Thyroid gland (tissue), 4 donors: ENCODE results near the gene FTL. TPM values are rescaled to one million over a fixed set of nuclear protein-coding genes. Genes with fewer than 3 reads are reported as not detected.

ENCODE experiments used
- DNase-seq, 2 donors: peaks; one replicate each; pipeline ENCODE4 v3.0.0-alpha.2; 2019
- H3K27ac ChIP-seq, 3 donors: fragments of 200-600 bp; sonication (generic); 1 replicate in 2 of 3; 2 replicates in 1 of 3; pipeline ENCODE4 v1.5.1; 2016 to 2019; ENCODE audit warnings: mild to moderate bottlenecking in 1 of 3, moderate library complexity in 1 of 3
- H3K27me3 ChIP-seq: fragments of 200-600 bp; sonication (generic); one replicate; pipeline ENCODE4 v1.5.1; 2019
- H3K36me3 ChIP-seq, 2 donors: fragments of 200-600 bp; sonication (generic); one replicate each; pipeline ENCODE4 v1.5.1; 2016 to 2019
- H3K4me1 ChIP-seq, 2 donors: fragments of 200-600 bp; sonication (generic); one replicate each; pipeline ENCODE4 v1.5.1; 2017 to 2019
- H3K4me3 ChIP-seq, 3 donors: fragments of 200-600 bp; sonication (generic); replicated peaks in 1 of 3; 1 replicate in 2 of 3; 2 replicates in 1 of 3; pipeline ENCODE4 v1.5.1; 2016; ENCODE audit warnings: mild to moderate bottlenecking in 1 of 3
- H3K9me3 ChIP-seq: fragments of 200-600 bp; sonication (generic); one replicate; pipeline ENCODE4 v1.5.1; 2017
- CTCF ChIP-seq, 6 experiments: fragments of 200-600 bp in 3 of 6; fragments of 450-650 bp in 3 of 6; sonication (generic) in 3 of 6; IDR thresholded peaks; one replicate each; pipeline ENCODE4 v1.5.1; 2016 to 2019; ENCODE audit warnings: antibody characterized with exemption in 6 of 6, mild to moderate bottlenecking in 2 of 6, inconsistent platforms in 1 of 6, moderate library complexity in 1 of 6
- POLR2A ChIP-seq, 2 donors: fragments of 450-650 bp; IDR thresholded peaks; one replicate each; pipeline ENCODE4 v1.6.1; 2017; ENCODE audit warnings: antibody characterized with exemption in 2 of 2, mild to moderate bottlenecking in 2 of 2, moderate library complexity in 1 of 2
- WGBS, 2 donors: methylation state at CpG; one replicate each; pipeline ENCODE4 v1.1.5; 2017; 5-methylcytosine and 5-hydroxymethylcytosine counted together
- intact Hi-C: fragments of 100-400 bp; cut with DNase I; formaldehyde crosslinking; loops from one replicate; pipeline ENCODE4 v1.15.1; 2023
- total RNA-seq, 4 donors: library from RNA; depleted of rRNA; stranded (reverse); fragments of >200 nt; gene quantifications; one replicate each; pipeline ENCODE4 v1.2.3, GENCODE V29; 2016

Gene FTL
- total RNA-seq, 4 donors from 2014 or later = 5,748 to 12,335 (median 7,175) TPM

- WGBS, 2 donors = 91 to 96% methylated on average over 13 of the region's 13 CpGs
- no peak for TF ChIP-seq POLR2A (IDR thresholded peaks at IDR 0.05)
- TF ChIP-seq CTCF (IDR thresholded peaks at IDR 0.05) = no peak
- no peak for DNase-seq
- no peaks in the 10 kb centered on the region for H3K27me3 ChIP-seq
- H3K4me1 ChIP-seq = no peaks in the 10 kb centered on the region
- intact Hi-C loops = loop anchor here (10.0 kb wide), 1 partner anchor 111 kb away; the partner anchor contains the start of gene PLEKHA4
- no peak overlapping the region for H3K27ac ChIP-seq
- H3K9me3 ChIP-seq = no peaks in the 10 kb centered on the region
- peaks cover 13 to 14% of the 10 kb centered on the region in 2 donors for H3K36me3 ChIP-seq
- no peak overlapping the region for H3K4me3 ChIP-seq
Observed at GRCh38 chr19:48975947-48976847, 11.1 kb downstream of the FTL start.

GRCh38 chr19:48977061-48977460 is 12.0 kb downstream of the FTL start:
- no peak for DNase-seq
- H3K36me3 ChIP-seq = peaks cover 14 to 16% of the 10 kb centered on the region in 2 donors
- no peaks in the 10 kb centered on the region for H3K9me3 ChIP-seq
- H3K4me3 ChIP-seq = no peak overlapping the region
- no peak overlapping the region for H3K27ac ChIP-seq
- intact Hi-C loops = loop anchor here (10.0 kb wide), 1 partner anchor 112 kb away; the partner anchor contains the start of gene PLEKHA4
- TF ChIP-seq CTCF (IDR thresholded peaks at IDR 0.05) = no peak
- TF ChIP-seq POLR2A (IDR thresholded peaks at IDR 0.05) = no peak
- 88 to 93% methylated on average over 2 of the region's 2 CpGs for WGBS, 2 donors
- H3K4me1 ChIP-seq = no peaks in the 10 kb centered on the region
- no peaks in the 10 kb centered on the region for H3K27me3 ChIP-seq

GRCh38 chr19:48982280-48982679 is 17.2 kb downstream of the FTL start:
- TF ChIP-seq POLR2A (IDR thresholded peaks at IDR 0.05) = no peak
- TF ChIP-seq CTCF (IDR thresholded peaks at IDR 0.05) = no peak
- intact Hi-C loops = no loop called here
- Histone ChIP-seq H3K4me3 (no peak overlapping the region), H3K9me3 (no peaks in the 10 kb centered on the region), H3K4me1 (no peaks in the 10 kb centered on the region), H3K36me3 (peaks cover 17 to 35% of the 10 kb centered on the region in 2 donors), H3K27me3 (no peaks in the 10 kb centered on the region), H3K27ac (no peak overlapping the region)
- no peak for DNase-seq
- WGBS, 2 donors = 90 to 93% methylated on average over 9 of the region's 9 CpGs

GRCh38 chr19:48985711-48986110 is 20.6 kb downstream of the FTL start:
- DNase-seq = no peak
- no peak overlapping the region for H3K27ac ChIP-seq
- H3K4me3 ChIP-seq = no peak overlapping the region
- no peak for TF ChIP-seq CTCF (IDR thresholded peaks at IDR 0.05)
- no peak for TF ChIP-seq POLR2A (IDR thresholded peaks at IDR 0.05)
- no peaks in the 10 kb centered on the region for H3K27me3 ChIP-seq
- H3K36me3 ChIP-seq = peaks cover 12 to 38% of the 10 kb centered on the region in 2 donors
- 95 to 99% methylated on average over 8 to 13 of the region's 13 CpGs for WGBS, 2 donors
- no peaks in the 10 kb centered on the region for H3K9me3 ChIP-seq
- H3K4me1 ChIP-seq = no peaks in the 10 kb centered on the region
- intact Hi-C loops = no loop called here

- WGBS, 2 donors = 95 to 97% methylated on average over 3 of the region's 3 CpGs
Observed at GRCh38 chr19:48986211-48986610, 21.1 kb downstream of the FTL start.

More at GRCh38 chr19:48986211-48986610, 21.1 kb downstream of the FTL start:
- Histone ChIP-seq H3K9me3 (no peaks in the 10 kb centered on the region), H3K36me3 (peaks cover 12 to 35% of the 10 kb centered on the region in 2 donors), H3K27me3 (no peaks in the 10 kb centered on the region), H3K4me1 (peaks cover 2% of the 10 kb centered on the region in 2 donors), H3K27ac (no peak overlapping the region), H3K4me3 (no peak overlapping the region)
- intact Hi-C loops = no loop called here
- DNase-seq = no peak
- no peak for TF ChIP-seq POLR2A (IDR thresholded peaks at IDR 0.05)
- TF ChIP-seq CTCF (IDR thresholded peaks at IDR 0.05) = no peak
